H1 (cell line): ENCODE results near the gene WDR59. TPM values are rescaled to one million over a fixed set of nuclear protein-coding genes. Genes with fewer than 3 reads are reported as not detected.

ENCODE experiments used
- CBX5 ChIP-seq: fragments of 300-800, 300-1000 bp; sonication (generic); IDR thresholded peaks from 2 replicates; pipeline ENCODE4 v1.7.1; 2016; ENCODE audit warnings: antibody characterized with exemption, low read length, low read depth
- EP300 ChIP-seq, 2 experiments: IDR thresholded peaks; 1 replicate in 1 of 2; 2 replicates in 1 of 2; pipeline ENCODE4 v1.6.1; 2011 to 2012; ENCODE audit warnings: low read depth in 2 of 2, low read length in 2 of 2, mild to moderate bottlenecking in 2 of 2, borderline replicate concordance in 1 of 2, inconsistent platforms in 1 of 2, moderate library complexity in 1 of 2
- SIX5 ChIP-seq: IDR thresholded peaks from 2 replicates; pipeline ENCODE4 v1.6.1; 2011; ENCODE audit warnings: mild to moderate bottlenecking, low read depth, low read length
- polyA plus RNA-seq, 7 experiments: library from polyadenylated mRNA; depleted of rRNA in 3 of 7; stranded (reverse) in 5 of 7; unstranded in 2 of 7; fragments of >200 nt in 5 of 7; fragments of 200-250 nt in 2 of 7; gene quantifications; 1 replicate in 5 of 7; 2 replicates in 1 of 7; 4 replicates in 1 of 7; pipeline versions ENCODE4 v1.2.1 to v1.2.3, GENCODE V29; 2011 to 2013; ENCODE audit warnings: missing spikeins in 2 of 7, mixed read lengths in 2 of 7
- total RNA-seq: library from RNA; stranded (reverse); fragmentation: NEBNext Ultra II Directional; extraction: Animal tissue kit (Norgen Biotek cat#: 25700); gene quantifications from 2 replicates; pipeline ENCODE4 v1.2.1, GENCODE V29; 2021

WDR59 gene
- total and polyA plus RNA-seq, 2 of the 8 experiments (the other 6 are each of a cell fraction or from before 2014, with no cell fraction given): 84.2 to 124 TPM

DNA sequence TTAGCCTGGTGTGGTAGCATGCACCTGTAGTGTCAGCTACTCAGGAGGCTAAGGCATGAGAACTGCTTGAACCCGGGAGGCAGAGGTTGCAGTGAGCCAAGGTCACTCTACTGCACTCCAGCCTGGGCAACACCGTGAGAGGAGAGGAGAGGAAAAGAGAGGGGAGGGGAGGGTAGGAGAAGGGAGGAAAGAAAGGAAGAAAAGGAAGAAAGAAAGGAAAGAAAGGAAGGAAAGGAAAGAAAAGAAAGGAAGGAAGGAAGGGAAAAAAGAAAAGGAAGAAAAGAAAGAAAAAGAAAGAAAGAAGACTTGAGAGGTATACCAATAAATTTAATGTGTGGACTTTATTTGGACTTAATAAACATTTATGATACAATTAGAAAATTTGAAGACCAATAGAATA is 143.5 kb downstream of the WDR59 start (continued):
- TF ChIP-seq CBX5: no peak
- no peak for TF ChIP-seq SIX5
- TF ChIP-seq EP300 (IDR thresholded peaks at IDR 0.05; ENCODE audit: borderline replicate concordance in 1 of 2, low read depth in 2 of 2, low read length in 2 of 2): no peak
- TF ChIP-seq, all 59 proteins: peak for 0
